Parathyroid adenoma (tissue), 2 donors: Measurements from ENCODE around the gene SNTG2.

ENCODE experiments used
- H2AFZ ChIP-seq: fragments of 300-600 bp; sonication (generic); one replicate; pipeline ENCODE4 v1.7.0; 2017; ENCODE audit warnings: antibody characterized with exemption, mild to moderate bottlenecking
- H3K27ac ChIP-seq: fragments of 300-600 bp; sonication (generic); one replicate; pipeline ENCODE4 v1.7.0; 2017
- H3K27me3 ChIP-seq: fragments of 300-600 bp; sonication (generic); one replicate; pipeline ENCODE4 v1.7.0; 2017; ENCODE audit warnings: low read length; ENCODE audit not compliant: control insufficient read depth, insufficient read depth
- H3K36me3 ChIP-seq: fragments of 300-600 bp; sonication (generic); one replicate; pipeline ENCODE4 v1.7.0; 2017; ENCODE audit warnings: low read length; ENCODE audit not compliant: control insufficient read depth, insufficient read depth
- H3K4me1 ChIP-seq: fragments of 300-600 bp; sonication (generic); one replicate; pipeline ENCODE4 v1.7.0; 2017; ENCODE audit warnings: control low read depth
- H3K4me2 ChIP-seq: fragments of 300-600 bp; sonication (generic); one replicate; pipeline ENCODE4 v1.7.0; 2017; ENCODE audit warnings: low read length
- H3K4me3 ChIP-seq: fragments of 300-600 bp; sonication (generic); one replicate; pipeline ENCODE4 v1.7.0; 2017; ENCODE audit warnings: low read depth, low read length
- H3K79me2 ChIP-seq: fragments of 300-600 bp; sonication (generic); one replicate; pipeline ENCODE4 v1.7.0; 2017; ENCODE audit warnings: control low read depth
- H3K9ac ChIP-seq: fragments of 300-600 bp; sonication (generic); one replicate; pipeline ENCODE4 v1.7.0; 2017; ENCODE audit warnings: mild to moderate bottlenecking
- H3K9me3 ChIP-seq: fragments of 300-600 bp; sonication (generic); one replicate; pipeline ENCODE4 v1.7.0; 2017; ENCODE audit warnings: low read length; ENCODE audit not compliant: control insufficient read depth
- TF ChIP-seq, protein P1 (sequence below): fragments of 300-600 bp; sonication (generic); IDR thresholded peaks from one replicate; pipeline ENCODE4 v1.7.0; 2017; ENCODE audit warnings: antibody characterized with exemption, mild to moderate bottlenecking
- donor health status: primary hyperparathyroidism.

SNTG2 gene

DNA sequence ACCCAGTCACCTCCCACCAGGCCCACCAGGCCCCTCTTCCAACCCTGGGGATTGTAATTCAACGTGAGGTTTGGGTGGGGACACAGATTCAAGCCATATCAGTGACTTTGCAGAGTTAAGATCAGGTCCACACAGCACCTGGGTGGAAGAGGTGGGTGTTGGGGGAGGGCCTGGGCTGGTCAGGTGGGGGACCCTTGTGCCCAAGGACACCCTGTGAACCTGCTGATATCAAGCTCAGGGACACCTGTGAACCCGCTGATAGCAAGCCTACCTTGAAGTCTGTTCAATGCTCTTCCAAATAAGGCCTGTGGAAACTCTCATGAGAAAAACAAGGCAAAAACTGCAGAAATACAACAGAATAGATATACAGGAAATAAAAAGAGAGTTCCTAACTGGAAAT, 442.7 kb downstream of the SNTG2 start:
- H3K27ac ChIP-seq, result no peak overlapping the region
- H3K9ac ChIP-seq, result no peak overlapping the region
- H3K9me3 ChIP-seq, result no peaks in the 10 kb centered on the region

DNA sequence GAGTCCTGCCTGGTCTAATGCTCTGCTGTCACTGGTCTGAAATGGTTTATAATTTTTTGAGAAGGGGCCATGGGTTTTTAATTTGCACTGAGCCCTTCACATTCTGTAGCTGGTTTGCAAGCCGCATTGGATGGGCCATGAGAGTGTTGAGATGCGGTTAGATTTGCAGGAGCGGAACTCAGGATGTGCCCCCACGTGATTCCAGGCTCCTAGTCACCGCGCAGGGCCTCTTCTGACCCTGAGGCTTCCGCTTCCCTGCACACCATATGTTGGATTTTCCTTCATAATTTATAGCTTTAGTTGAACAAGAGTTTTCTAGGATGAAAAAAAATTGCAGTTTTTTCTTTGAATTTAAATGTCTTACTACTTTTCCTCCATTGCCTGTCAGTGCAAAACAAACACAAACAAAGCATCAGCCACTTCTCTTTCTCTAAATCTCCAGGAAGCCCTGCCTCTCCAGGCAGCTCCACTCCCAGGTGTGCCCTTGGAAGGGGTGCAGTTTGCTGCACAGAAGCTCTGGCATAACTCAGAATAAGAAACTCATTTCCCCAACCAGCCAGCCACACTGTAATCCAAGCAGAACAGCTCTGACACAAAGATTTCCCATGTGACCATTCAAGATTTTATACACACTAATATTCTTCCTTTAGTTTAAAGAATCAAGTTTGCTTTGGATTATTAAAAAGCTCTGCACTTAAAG, 444.2 kb downstream of the SNTG2 start:
- no peak overlapping the region for H3K4me3 ChIP-seq
- H3K36me3 ChIP-seq, result no peaks in the 10 kb centered on the region
- no peak overlapping the region for H3K9ac ChIP-seq
- H3K27me3 ChIP-seq, result no peaks in the 10 kb centered on the region
- no peak overlapping the region for H3K4me2 ChIP-seq
- H3K79me2 ChIP-seq, result no peaks in the 10 kb centered on the region
- H3K27ac ChIP-seq, result no peak overlapping the region
- no peak overlapping the region for H2AFZ ChIP-seq
- H3K9me3 ChIP-seq, result no peaks in the 10 kb centered on the region
- TF ChIP-seq, protein P1, sequence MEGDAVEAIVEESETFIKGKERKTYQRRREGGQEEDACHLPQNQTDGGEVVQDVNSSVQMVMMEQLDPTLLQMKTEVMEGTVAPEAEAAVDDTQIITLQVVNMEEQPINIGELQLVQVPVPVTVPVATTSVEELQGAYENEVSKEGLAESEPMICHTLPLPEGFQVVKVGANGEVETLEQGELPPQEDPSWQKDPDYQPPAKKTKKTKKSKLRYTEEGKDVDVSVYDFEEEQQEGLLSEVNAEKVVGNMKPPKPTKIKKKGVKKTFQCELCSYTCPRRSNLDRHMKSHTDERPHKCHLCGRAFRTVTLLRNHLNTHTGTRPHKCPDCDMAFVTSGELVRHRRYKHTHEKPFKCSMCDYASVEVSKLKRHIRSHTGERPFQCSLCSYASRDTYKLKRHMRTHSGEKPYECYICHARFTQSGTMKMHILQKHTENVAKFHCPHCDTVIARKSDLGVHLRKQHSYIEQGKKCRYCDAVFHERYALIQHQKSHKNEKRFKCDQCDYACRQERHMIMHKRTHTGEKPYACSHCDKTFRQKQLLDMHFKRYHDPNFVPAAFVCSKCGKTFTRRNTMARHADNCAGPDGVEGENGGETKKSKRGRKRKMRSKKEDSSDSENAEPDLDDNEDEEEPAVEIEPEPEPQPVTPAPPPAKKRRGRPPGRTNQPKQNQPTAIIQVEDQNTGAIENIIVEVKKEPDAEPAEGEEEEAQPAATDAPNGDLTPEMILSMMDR, result no peak
- H3K4me1 ChIP-seq, result no peaks in the 10 kb centered on the region

More for the DNA sequence above, 442.7 kb downstream of the SNTG2 start:
- H3K4me3 ChIP-seq, result no peak overlapping the region
- H3K36me3 ChIP-seq, result no peaks in the 10 kb centered on the region
- no peak overlapping the region for H3K4me2 ChIP-seq
- H3K27me3 ChIP-seq, result no peaks in the 10 kb centered on the region
- no peaks in the 10 kb centered on the region for H3K4me1 ChIP-seq
- TF ChIP-seq, protein P1, result no peak
- H2AFZ ChIP-seq, result no peak overlapping the region
- no peaks in the 10 kb centered on the region for H3K79me2 ChIP-seq

DNA sequence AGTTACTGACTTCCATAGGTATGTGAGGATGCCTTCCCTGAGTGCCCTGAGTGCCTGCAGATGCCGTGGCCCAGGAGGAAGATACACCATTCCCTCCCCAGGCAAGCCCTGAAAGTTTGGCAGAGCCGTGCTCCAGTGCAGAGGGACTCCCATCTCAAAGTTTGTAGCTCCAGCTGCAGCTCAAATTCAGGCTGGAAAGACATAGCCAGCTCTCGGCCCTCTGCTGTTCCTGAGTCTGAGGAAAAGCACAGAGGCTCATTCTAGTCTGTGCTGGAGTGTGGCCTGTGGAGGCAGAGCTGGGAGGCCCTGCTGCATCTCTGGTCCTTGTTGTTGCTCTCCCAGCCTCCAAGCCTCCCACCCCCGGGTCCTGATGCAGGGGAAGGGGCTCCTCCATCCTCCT, 446.7 kb downstream of the SNTG2 start:
- Histone ChIP-seq H3K27me3 (no peaks in the 10 kb centered on the region), H3K4me2 (no peak overlapping the region), H3K79me2 (no peaks in the 10 kb centered on the region), H3K4me3 (no peak overlapping the region), H3K4me1 (no peaks in the 10 kb centered on the region), H2AFZ (no peak overlapping the region), H3K36me3 (no peaks in the 10 kb centered on the region), H3K9ac (no peak overlapping the region), H3K9me3 (no peaks in the 10 kb centered on the region), H3K27ac (no peak overlapping the region)
- TF ChIP-seq, protein P1, result no peak

DNA sequence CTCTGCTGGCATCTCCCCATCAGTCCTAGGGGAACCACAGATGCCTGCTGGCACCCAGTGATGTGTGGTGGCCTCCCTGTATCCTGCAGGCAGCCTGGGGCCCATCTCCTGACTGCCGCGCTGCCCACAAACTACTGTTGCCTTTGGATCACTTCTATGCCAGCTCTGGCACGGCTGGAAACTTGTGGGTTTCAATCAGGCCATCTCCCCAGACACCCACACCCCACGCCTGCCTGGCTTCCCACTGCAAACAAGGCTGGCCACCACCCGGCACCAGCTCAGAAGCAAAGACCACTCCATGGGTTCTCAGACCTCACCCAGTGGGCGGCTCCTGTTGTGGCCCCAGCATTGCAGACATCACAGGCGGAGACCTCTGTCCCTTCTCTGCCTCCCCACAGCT, 447.5 kb downstream of the SNTG2 start:
- no peak overlapping the region for H3K27ac ChIP-seq
- no peaks in the 10 kb centered on the region for H3K27me3 ChIP-seq
- H3K9ac ChIP-seq, result no peak overlapping the region
- H3K79me2 ChIP-seq, result no peaks in the 10 kb centered on the region
- no peak overlapping the region for H3K4me2 ChIP-seq
- H3K4me3 ChIP-seq, result no peak overlapping the region
- TF ChIP-seq, protein P1, result no peak
- no peak overlapping the region for H2AFZ ChIP-seq
- H3K9me3 ChIP-seq, result no peaks in the 10 kb centered on the region
- H3K36me3 ChIP-seq, result no peaks in the 10 kb centered on the region
- H3K4me1 ChIP-seq, result no peaks in the 10 kb centered on the region
